Measurements from ENCODE around the gene NEURL1B.

DNA sequence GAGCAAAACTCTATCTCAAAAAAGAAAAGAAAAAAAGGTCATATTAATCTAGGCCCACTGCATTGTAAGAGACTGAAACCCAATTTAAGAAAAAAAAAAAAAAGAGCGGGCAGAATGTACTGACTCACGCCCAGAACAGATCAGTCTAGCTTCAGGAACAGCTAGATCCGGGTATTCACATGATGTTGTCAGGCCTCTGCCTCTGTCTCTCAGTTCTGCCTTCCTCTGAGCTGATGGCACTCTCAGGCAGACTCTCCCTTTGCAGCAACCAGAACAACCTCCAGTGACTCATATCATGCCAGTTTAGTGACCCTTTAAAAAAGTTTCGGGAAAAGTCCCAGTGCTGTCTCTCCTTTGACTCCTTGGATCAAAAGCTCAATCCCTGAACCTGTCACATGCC lies 53.0 kb downstream of the NEURL1B start:
- TF ChIP-seq CTCF (conservative IDR thresholded peaks at IDR 0.05; ENCODE audit: low read length) (no peak), EZH2phosphoT487 (IDR thresholded peaks at IDR 0.05; ENCODE audit: borderline replicate concordance, low read depth, low read length) (no peak)
